K562 (cell line): ENCODE data around the gene NARF. TPM values are rescaled to one million over a fixed set of nuclear protein-coding genes. Genes with fewer than 3 reads are reported as not detected.

Source experiments
- ATAC-seq: fragments of 200-7000 bp; cut with Tn5 transposase; 3 replicates; pipeline ENCODE4 v1.9.1; 2020; ENCODE audit warnings: moderate library complexity
- BruUV-seq: library from RNA; stranded (reverse); fragments of 400-500 nt; replicated peaks from 2 replicates; lab custom pipeline; 2021; lab: Mats Ljungman, UMichigan
- CTCF ChIA-PET: fragments of 300-600 bp; formaldehyde crosslinking; extraction: SDS; loops from one replicate; lab custom pipeline; 2021; ENCODE audit warnings: low intra/inter-chr PET ratio; lab: Yijun Ruan, JAX
- POLR2A ChIA-PET: fragments of 300-600, 350-650 bp; sonication (Branson Sonifier 250); formaldehyde crosslinking; extraction: SDS; loops from one replicate; lab custom pipeline; 2021; ENCODE audit warnings: antibody characterized with exemption, inconsistent platforms; lab: Yijun Ruan, JAX
- DNase-seq, 4 experiments: peaks; one replicate each; pipeline versions ENCODE4 v3.0.0 to v3.0.0-alpha.2; 2011 to 2018; ENCODE audit warnings: low spot score in 3 of 4, mixed read lengths in 3 of 4; ENCODE audit errors: extremely low read depth in 1 of 4
- FAIRE-seq: peaks from 2 replicates; lab custom pipeline; 2011; peaks lifted over from hg19 to GRCh38; lab: Jason Lieb, UNC
- H2AFZ ChIP-seq: 2 replicates; pipeline ENCODE4 v1.6.0; 2011; ENCODE audit warnings: low read depth, low read length, control low read depth, inconsistent platforms
- H3K27ac ChIP-seq: fragments of 200-600 bp; 3 replicates; pipeline ENCODE4 v1.8.0; 2011; ENCODE audit warnings: low read depth, mild to moderate bottlenecking, control low read depth, inconsistent platforms, low read length, moderate library complexity, mixed read lengths; ENCODE audit errors: extremely low read depth
- H3K27me3 ChIP-seq, 2 experiments: fragments of 300-600 bp in 1 of 2; 2 replicates in 1 of 2; 3 replicates in 1 of 2; pipeline versions ENCODE4 v1.6.0 to v1.8.0; 2011; ENCODE audit warnings: inconsistent platforms in 2 of 2, low read length in 2 of 2, mild to moderate bottlenecking in 1 of 2, mixed read lengths in 1 of 2, moderate library complexity in 1 of 2; ENCODE audit not compliant: control insufficient read depth in 2 of 2, insufficient read depth in 2 of 2
- H3K36me3 ChIP-seq: fragments of 300-600 bp; 3 replicates; pipeline ENCODE4 v1.8.0; 2011; ENCODE audit warnings: mild to moderate bottlenecking, low read length, inconsistent platforms; ENCODE audit not compliant: control insufficient read depth, insufficient read depth
- H3K4me1 ChIP-seq, 2 experiments: fragments of 200-600 bp in 1 of 2; replicated peaks in 1 of 2; 2 replicates in 1 of 2; 3 replicates in 1 of 2; pipeline versions ENCODE4 v1.5.1 to v1.8.0; 2011; ENCODE audit warnings: inconsistent platforms in 2 of 2, low read length in 2 of 2, mild to moderate bottlenecking in 1 of 2, mixed read lengths in 1 of 2, moderate library complexity in 1 of 2; ENCODE audit not compliant: control insufficient read depth in 2 of 2, insufficient read depth in 2 of 2
- H3K4me2 ChIP-seq: 2 replicates; pipeline ENCODE4 v1.6.1; 2011; ENCODE audit warnings: low read length, control low read depth, inconsistent platforms, mixed read lengths; ENCODE audit not compliant: insufficient read depth
- H3K4me3 ChIP-seq: fragments of 200-600 bp; sonication (generic), shearing (Covaris generic); 2 replicates; pipeline ENCODE4 v1.5.1; 2016; ENCODE audit warnings: control low read depth, inconsistent platforms
- H3K79me2 ChIP-seq: fragments of 200-600 bp; 3 replicates; pipeline ENCODE4 v1.8.0; 2011; ENCODE audit warnings: low read length, inconsistent platforms; ENCODE audit not compliant: control insufficient read depth, insufficient read depth
- H3K9ac ChIP-seq, 2 experiments: 2 replicates each; pipeline versions ENCODE4 v1.6.0 to v1.6.1; 2011; ENCODE audit warnings: low read depth in 2 of 2, low read length in 2 of 2, control low read depth in 1 of 2, inconsistent platforms in 1 of 2, mild to moderate bottlenecking in 1 of 2, mixed read lengths in 1 of 2; ENCODE audit not compliant: insufficient read depth in 1 of 2
- H3K9me1 ChIP-seq: one replicate; pipeline ENCODE4 v1.6.0; 2011; ENCODE audit warnings: inconsistent platforms, mild to moderate bottlenecking, low read length, moderate library complexity; ENCODE audit not compliant: control insufficient read depth, insufficient read depth
- H3K9me3 ChIP-seq: replicated peaks from 2 replicates; pipeline ENCODE4 v1.5.1; 2011; ENCODE audit warnings: low read depth, low read length, inconsistent platforms; ENCODE audit not compliant: control insufficient read depth, insufficient read depth
- H4K20me1 ChIP-seq: replicated peaks from 2 replicates; pipeline ENCODE4 v1.6.1; 2011; ENCODE audit warnings: low read length, inconsistent platforms, mixed read lengths; ENCODE audit not compliant: control insufficient read depth, insufficient read depth
- MYNN ChIP-seq, 2 experiments: sonication (generic); formaldehyde crosslinking in 1 of 2; IDR thresholded peaks; 2 replicates each; pipeline versions ENCODE4 v1.5.0 to v1.6.1; 2016 to 2020; ENCODE audit warnings: antibody characterized with exemption in 1 of 2, missing genetic modification reagents in 1 of 2
- ZNF197 ChIP-seq: fragments of 200-800 bp; sonication (Bioruptor generic); IDR thresholded peaks from 2 replicates; pipeline ENCODE4 v1.6.1; 2016; ENCODE audit warnings: low read depth, missing genetic modification characterization, missing compliant biosample characterization
- WGBS: fragments of 100-300 bp; shearing (Covaris generic); methylation state at CpG from one replicate; pipeline ENCODE4 v1.1.6; 2016; ENCODE audit warnings: low coverage, mixed read lengths; ENCODE audit not compliant: insufficient coverage; ENCODE audit errors: missing lambda C conversion rate; 5-methylcytosine and 5-hydroxymethylcytosine counted together
- in situ Hi-C: fragments of 300-500 bp; cut with MboI; formaldehyde crosslinking; loops from 4 replicates; pipeline ENCODE4 v1.15.0; 2018; ENCODE audit warnings: inconsistent platforms, mixed read lengths
- intact Hi-C: fragments of 100-400 bp; cut with micrococcal nuclease; formaldehyde crosslinking; loops from 2 replicates; pipeline ENCODE4 v1.14.2; 2022
- polyA plus RNA-seq, 8 experiments: library from polyadenylated mRNA; depleted of rRNA in 4 of 8; stranded (reverse) in 5 of 8; unstranded in 3 of 8; fragments of >200 nt; fragmentation: Nextera tagmentation in 2 of 8; fragmentation: Illumina TruSeq in 1 of 8; extraction: Ambion mirVana in 2 of 8; extraction: Trizol in 1 of 8; gene quantifications; 2 replicates each; pipeline versions ENCODE4 v1.2.1 to v1.2.3, GENCODE V29; 2011 to 2014; ENCODE audit warnings: inconsistent platforms in 1 of 8, missing spikeins in 1 of 8
- total RNA-seq, 7 experiments: library from RNA; depleted of rRNA in 6 of 7; stranded (reverse); fragments of >200 nt in 6 of 7; fragmentation: Illumina TruSeq in 2 of 7; extraction: Trizol in 2 of 7; gene quantifications; 2 replicates each; pipeline versions ENCODE4 v1.2.1 to v1.2.3, GENCODE V29; 2011 to 2021; ENCODE audit warnings: low replicate concordance in 1 of 7
- TF ChIP-seq, protein P1 (sequence below): sonication (generic); formaldehyde crosslinking; IDR thresholded peaks from 2 replicates; pipeline ENCODE4 v1.8.0; 2023; ENCODE audit warnings: missing genetic modification reagents, mild to moderate bottlenecking, borderline replicate concordance
- TF ChIP-seq, protein P2 (sequence below), 2 experiments: fragments of 450-650 bp; IDR thresholded peaks; 2 replicates each; pipeline ENCODE4 v1.6.1; 2018; ENCODE audit warnings: mild to moderate bottlenecking in 2 of 2, low read depth in 1 of 2; ENCODE audit not compliant: partially characterized antibody in 2 of 2
- TF ChIP-seq, protein P3 (sequence below), 2 experiments: fragments of 150-350 bp in 1 of 2; IDR thresholded peaks; 2 replicates each; pipeline ENCODE4 v1.6.1; 2012 to 2016; ENCODE audit warnings: low read depth in 2 of 2, low read length in 2 of 2, mild to moderate bottlenecking in 1 of 2, moderate library complexity in 1 of 2

NARF gene
- total and polyA plus RNA-seq, 9 of the 15 experiments (the other 6 are each of a cell fraction or from before 2014, with no cell fraction given) = 60.4 to 423 (median 132) TPM

DNA sequence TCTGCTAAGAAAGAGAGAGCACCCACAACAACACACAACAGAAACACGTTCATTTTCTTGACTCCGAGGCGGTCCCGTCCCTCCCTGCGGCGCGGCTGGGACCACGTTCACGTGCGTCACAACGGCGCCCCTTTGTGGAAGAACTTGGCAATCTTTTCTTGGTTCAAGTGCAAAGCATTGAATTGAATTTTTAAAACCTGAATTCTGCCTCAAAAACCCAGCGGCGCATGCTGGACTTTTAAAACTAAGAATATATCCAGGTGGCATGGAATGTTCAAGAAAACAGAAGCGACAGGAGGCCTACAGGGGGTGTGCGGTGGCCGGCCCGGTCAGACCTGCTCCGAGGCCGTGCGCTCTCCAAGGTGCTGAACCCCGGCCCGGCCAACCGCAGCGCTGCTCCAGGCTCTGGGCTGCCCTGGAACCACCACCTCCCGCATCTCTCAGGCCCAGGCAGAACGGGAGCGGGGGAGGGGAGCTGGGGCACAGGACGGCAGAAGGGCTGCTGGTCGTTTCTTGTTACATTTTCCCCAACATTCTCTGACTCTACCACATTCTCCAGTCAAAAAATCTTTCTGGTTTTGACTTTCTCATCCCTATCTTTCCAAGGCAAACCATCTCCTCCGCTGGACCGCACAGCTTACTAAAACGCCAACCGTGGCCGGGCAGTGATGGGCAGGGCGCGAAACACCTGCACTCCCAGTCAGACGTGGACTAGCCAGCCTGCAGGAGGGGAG, 43.8 kb upstream of the NARF start:
- CTCF ChIA-PET = interaction anchor here (0.6 to 1.3 kb wide), 4 partner anchors 63 to 209 kb away, joined by 4 to 7 read pairs (median 4); no protein-coding TSS in a partner anchor
- FAIRE-seq = peak; percentile 86
- peaks cover 15% of the 10 kb centered on the region for H4K20me1 ChIP-seq
- 0 out of 2 replicates have a peak, but pooled peaks have one; percentile 41 for TF ChIP-seq ZNF197
- TF ChIP-seq MYNN (IDR thresholded peaks at IDR 0.05) = 0 out of 2 replicates have a peak, but pooled peaks have one; percentile 35
- no peak for TF ChIP-seq MYNN (CRISPR knock-in tag; IDR thresholded peaks at IDR 0.05)
- TF ChIP-seq, protein P1, sequence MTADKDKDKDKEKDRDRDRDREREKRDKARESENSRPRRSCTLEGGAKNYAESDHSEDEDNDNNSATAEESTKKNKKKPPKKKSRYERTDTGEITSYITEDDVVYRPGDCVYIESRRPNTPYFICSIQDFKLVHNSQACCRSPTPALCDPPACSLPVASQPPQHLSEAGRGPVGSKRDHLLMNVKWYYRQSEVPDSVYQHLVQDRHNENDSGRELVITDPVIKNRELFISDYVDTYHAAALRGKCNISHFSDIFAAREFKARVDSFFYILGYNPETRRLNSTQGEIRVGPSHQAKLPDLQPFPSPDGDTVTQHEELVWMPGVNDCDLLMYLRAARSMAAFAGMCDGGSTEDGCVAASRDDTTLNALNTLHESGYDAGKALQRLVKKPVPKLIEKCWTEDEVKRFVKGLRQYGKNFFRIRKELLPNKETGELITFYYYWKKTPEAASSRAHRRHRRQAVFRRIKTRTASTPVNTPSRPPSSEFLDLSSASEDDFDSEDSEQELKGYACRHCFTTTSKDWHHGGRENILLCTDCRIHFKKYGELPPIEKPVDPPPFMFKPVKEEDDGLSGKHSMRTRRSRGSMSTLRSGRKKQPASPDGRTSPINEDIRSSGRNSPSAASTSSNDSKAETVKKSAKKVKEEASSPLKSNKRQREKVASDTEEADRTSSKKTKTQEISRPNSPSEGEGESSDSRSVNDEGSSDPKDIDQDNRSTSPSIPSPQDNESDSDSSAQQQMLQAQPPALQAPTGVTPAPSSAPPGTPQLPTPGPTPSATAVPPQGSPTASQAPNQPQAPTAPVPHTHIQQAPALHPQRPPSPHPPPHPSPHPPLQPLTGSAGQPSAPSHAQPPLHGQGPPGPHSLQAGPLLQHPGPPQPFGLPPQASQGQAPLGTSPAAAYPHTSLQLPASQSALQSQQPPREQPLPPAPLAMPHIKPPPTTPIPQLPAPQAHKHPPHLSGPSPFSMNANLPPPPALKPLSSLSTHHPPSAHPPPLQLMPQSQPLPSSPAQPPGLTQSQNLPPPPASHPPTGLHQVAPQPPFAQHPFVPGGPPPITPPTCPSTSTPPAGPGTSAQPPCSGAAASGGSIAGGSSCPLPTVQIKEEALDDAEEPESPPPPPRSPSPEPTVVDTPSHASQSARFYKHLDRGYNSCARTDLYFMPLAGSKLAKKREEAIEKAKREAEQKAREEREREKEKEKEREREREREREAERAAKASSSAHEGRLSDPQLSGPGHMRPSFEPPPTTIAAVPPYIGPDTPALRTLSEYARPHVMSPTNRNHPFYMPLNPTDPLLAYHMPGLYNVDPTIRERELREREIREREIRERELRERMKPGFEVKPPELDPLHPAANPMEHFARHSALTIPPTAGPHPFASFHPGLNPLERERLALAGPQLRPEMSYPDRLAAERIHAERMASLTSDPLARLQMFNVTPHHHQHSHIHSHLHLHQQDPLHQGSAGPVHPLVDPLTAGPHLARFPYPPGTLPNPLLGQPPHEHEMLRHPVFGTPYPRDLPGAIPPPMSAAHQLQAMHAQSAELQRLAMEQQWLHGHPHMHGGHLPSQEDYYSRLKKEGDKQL (CRISPR knock-in tag) = no peak
- TF ChIP-seq, protein P2, sequence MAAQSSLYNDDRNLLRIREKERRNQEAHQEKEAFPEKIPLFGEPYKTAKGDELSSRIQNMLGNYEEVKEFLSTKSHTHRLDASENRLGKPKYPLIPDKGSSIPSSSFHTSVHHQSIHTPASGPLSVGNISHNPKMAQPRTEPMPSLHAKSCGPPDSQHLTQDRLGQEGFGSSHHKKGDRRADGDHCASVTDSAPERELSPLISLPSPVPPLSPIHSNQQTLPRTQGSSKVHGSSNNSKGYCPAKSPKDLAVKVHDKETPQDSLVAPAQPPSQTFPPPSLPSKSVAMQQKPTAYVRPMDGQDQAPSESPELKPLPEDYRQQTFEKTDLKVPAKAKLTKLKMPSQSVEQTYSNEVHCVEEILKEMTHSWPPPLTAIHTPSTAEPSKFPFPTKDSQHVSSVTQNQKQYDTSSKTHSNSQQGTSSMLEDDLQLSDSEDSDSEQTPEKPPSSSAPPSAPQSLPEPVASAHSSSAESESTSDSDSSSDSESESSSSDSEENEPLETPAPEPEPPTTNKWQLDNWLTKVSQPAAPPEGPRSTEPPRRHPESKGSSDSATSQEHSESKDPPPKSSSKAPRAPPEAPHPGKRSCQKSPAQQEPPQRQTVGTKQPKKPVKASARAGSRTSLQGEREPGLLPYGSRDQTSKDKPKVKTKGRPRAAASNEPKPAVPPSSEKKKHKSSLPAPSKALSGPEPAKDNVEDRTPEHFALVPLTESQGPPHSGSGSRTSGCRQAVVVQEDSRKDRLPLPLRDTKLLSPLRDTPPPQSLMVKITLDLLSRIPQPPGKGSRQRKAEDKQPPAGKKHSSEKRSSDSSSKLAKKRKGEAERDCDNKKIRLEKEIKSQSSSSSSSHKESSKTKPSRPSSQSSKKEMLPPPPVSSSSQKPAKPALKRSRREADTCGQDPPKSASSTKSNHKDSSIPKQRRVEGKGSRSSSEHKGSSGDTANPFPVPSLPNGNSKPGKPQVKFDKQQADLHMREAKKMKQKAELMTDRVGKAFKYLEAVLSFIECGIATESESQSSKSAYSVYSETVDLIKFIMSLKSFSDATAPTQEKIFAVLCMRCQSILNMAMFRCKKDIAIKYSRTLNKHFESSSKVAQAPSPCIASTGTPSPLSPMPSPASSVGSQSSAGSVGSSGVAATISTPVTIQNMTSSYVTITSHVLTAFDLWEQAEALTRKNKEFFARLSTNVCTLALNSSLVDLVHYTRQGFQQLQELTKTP (IDR thresholded peaks at IDR 0.05; ENCODE audit: low read depth in 1 of 2, partially characterized antibody in 2 of 2) = peak in 1 of 2 experiments; percentile 98
- TF ChIP-seq, protein P3, sequence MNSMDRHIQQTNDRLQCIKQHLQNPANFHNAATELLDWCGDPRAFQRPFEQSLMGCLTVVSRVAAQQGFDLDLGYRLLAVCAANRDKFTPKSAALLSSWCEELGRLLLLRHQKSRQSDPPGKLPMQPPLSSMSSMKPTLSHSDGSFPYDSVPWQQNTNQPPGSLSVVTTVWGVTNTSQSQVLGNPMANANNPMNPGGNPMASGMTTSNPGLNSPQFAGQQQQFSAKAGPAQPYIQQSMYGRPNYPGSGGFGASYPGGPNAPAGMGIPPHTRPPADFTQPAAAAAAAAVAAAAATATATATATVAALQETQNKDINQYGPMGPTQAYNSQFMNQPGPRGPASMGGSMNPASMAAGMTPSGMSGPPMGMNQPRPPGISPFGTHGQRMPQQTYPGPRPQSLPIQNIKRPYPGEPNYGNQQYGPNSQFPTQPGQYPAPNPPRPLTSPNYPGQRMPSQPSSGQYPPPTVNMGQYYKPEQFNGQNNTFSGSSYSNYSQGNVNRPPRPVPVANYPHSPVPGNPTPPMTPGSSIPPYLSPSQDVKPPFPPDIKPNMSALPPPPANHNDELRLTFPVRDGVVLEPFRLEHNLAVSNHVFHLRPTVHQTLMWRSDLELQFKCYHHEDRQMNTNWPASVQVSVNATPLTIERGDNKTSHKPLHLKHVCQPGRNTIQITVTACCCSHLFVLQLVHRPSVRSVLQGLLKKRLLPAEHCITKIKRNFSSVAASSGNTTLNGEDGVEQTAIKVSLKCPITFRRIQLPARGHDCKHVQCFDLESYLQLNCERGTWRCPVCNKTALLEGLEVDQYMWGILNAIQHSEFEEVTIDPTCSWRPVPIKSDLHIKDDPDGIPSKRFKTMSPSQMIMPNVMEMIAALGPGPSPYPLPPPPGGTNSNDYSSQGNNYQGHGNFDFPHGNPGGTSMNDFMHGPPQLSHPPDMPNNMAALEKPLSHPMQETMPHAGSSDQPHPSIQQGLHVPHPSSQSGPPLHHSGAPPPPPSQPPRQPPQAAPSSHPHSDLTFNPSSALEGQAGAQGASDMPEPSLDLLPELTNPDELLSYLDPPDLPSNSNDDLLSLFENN (IDR thresholded peaks at IDR 0.05; ENCODE audit: low read depth in 2 of 2, low read length in 2 of 2) = no peak

More for the DNA sequence above, 43.8 kb upstream of the NARF start:
- WGBS = 18% methylated on average over 38 of the region's 38 CpGs
- H3K4me2 ChIP-seq = peak overlapping the region; percentile 59; the same call in 1 of the 2 replicates
- no peak overlapping the region for H3K9ac ChIP-seq
- H3K9me3 ChIP-seq = no peaks in the 10 kb centered on the region
- intact Hi-C loops (loop anchor here (1.0 to 10.0 kb wide), 3 partner anchors 63 to 176 kb away; no protein-coding TSS in a partner anchor), in situ Hi-C loops (no loop called here)
- peaks cover 14% of the 10 kb centered on the region; the same call in 2 of the 3 replicates for H3K36me3 ChIP-seq
- H3K9me1 ChIP-seq = peaks cover 5% of the 10 kb centered on the region
- no peak overlapping the region for H3K27ac ChIP-seq
- peaks cover 31% of the 10 kb centered on the region for H3K79me2 ChIP-seq
- BruUV-seq = no TSS peak
- ATAC-seq (peak; percentile 88), DNase-seq (peak; percentile 83 to 92 (median 90))
- no peak overlapping the region for H2AFZ ChIP-seq
- peaks cover 5 to 37% of the 10 kb centered on the region in 2 experiments for H3K4me1 ChIP-seq
- POLR2A ChIA-PET = interaction anchor here (0.6 to 1.6 kb wide), 5 partner anchors 9 to 116 kb away, joined by 3 to 6 read pairs (median 3); no protein-coding TSS in a partner anchor
- 0 out of 2 replicates have a peak overlapping the region, but pooled peaks have one; percentile 8 for H3K4me3 ChIP-seq
- H3K27me3 ChIP-seq = no peaks in the 10 kb centered on the region
